Stimulated activated CD4-positive, alpha-beta T cell treated with anti-CD3 and anti-CD28 coated beads, Interleukin-12 subunit alpha, Interleukin-12 subunit beta, amount 100 ng/mL, for 24 hours (primary cell): ENCODE measurements around the gene NUDT9.
"Not testable (repeated sequence)": the region's sequence is repeated elsewhere in the genome, so short reads cannot be mapped to it uniquely, and the experiment has no call there.

Source experiments
- DNase-seq, 2 experiments: peaks; one replicate each; pipeline ENCODE4 v3.0.0-alpha.2; 2020; ENCODE audit warnings: low read depth in 2 of 2

NUDT9 gene

GRCh38 chr4:87461281-87461700 is 38.9 kb downstream of the NUDT9 start:
- DNase-seq, result no peak

GRCh38 chr4:87462102-87462501 is 39.7 kb downstream of the NUDT9 start:
- no peak for DNase-seq

GRCh38 chr4:87465739-87466366 is 43.5 kb downstream of the NUDT9 start:
- no peak for DNase-seq

- DNase-seq, result no peak
These were observed 47.0 kb downstream of the NUDT9 start for GRCh38 chr4:87469390-87469789.

- DNase-seq, result no peak
These were observed 54.6 kb downstream of the NUDT9 start for GRCh38 chr4:87476934-87477333.

- no peak for DNase-seq
These were observed 56.4 kb downstream of the NUDT9 start for GRCh38 chr4:87478732-87479250.

GRCh38 chr4:87481377-87481776 is 59.0 kb downstream of the NUDT9 start:
- no peak for DNase-seq

GRCh38 chr4:87483247-87483646 is 60.9 kb downstream of the NUDT9 start:
- not testable (repeated sequence) for DNase-seq

- DNase-seq, result not testable (repeated sequence)
These were observed 66.3 kb downstream of the NUDT9 start for GRCh38 chr4:87488666-87489065.

GRCh38 chr4:87489678-87490077 is 67.3 kb downstream of the NUDT9 start:
- DNase-seq, result no peak

- DNase-seq, result no peak
These were observed 68.4 kb downstream of the NUDT9 start for GRCh38 chr4:87490664-87491369.

GRCh38 chr4:87491436-87491835 is 69.1 kb downstream of the NUDT9 start:
- no peak for DNase-seq

- not testable (repeated sequence) for DNase-seq
These were observed 69.5 kb downstream of the NUDT9 start for GRCh38 chr4:87491851-87492250.

GRCh38 chr4:87493115-87493514 is 70.7 kb downstream of the NUDT9 start:
- no peak for DNase-seq

GRCh38 chr4:87497159-87497558 is 74.8 kb downstream of the NUDT9 start:
- no peak for DNase-seq

- DNase-seq, result no peak
These were observed 75.2 kb downstream of the NUDT9 start for GRCh38 chr4:87497578-87497977.

GRCh38 chr4:87498446-87498900 is 76.1 kb downstream of the NUDT9 start:
- no peak for DNase-seq

GRCh38 chr4:87499403-87500091 is 77.2 kb downstream of the NUDT9 start:
- no peak for DNase-seq

- DNase-seq, result no peak
These were observed 77.7 kb downstream of the NUDT9 start for GRCh38 chr4:87500092-87500462.

GRCh38 chr4:87502580-87503238 is 80.3 kb downstream of the NUDT9 start:
- DNase-seq, result no peak

- no peak for DNase-seq
These were observed 83.5 kb downstream of the NUDT9 start for GRCh38 chr4:87505862-87506261.
